ENCODE measurements around the gene VDAC2.
"Not testable (repeated sequence)": the region's sequence is repeated elsewhere in the genome, so short reads cannot be mapped to it uniquely, and the experiment has no call there.

VDAC2 gene

DNA sequence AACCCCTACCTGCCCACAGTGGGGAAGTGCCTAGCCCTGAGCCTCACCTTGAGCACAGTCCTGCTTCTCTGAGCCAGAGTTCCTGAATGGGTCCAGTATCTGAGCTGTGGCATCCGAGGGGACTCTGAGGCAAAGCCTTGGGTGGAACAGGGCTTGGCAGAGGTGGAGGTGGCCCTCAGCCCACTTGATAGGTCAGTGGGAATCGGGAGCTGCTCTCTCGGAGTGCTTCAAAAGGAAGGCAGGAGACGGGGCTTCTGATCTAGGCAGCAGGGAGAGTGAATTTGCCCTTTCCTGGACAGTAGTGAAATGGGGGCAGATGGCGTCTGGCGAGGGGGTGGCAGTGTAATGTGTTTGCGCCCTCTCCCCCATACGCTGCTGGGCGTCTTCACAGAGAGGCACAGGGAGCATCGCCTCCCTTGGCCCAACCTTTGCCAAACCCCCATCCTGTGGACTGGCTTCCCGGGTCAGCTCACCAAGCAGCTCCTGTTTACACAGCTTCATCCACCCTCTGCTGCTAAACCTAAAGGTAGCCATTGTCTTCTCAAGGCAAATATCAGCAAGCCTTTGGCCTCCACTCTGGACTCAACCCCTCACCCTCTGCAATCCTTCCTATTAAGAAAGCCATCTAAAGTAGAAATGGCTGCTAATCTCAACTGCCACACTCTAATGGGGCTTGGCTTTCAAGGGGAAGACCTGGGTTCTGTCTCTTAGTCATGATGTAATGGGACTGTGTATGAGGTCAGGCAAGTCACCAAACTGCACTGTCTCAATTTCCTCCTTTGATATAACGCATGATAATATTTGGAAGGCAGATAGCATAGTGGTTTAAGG, 21.1 kb upstream of the VDAC2 start:
- H3K4me1 Mint-ChIP-seq (ENCODE audit: low read depth), result peaks cover 9% of the 10 kb centered on the region
- no peak overlapping the region for H3K4me3 Mint-ChIP-seq
- H3K27ac Mint-ChIP-seq, result peak overlapping the region; percentile 58

DNA sequence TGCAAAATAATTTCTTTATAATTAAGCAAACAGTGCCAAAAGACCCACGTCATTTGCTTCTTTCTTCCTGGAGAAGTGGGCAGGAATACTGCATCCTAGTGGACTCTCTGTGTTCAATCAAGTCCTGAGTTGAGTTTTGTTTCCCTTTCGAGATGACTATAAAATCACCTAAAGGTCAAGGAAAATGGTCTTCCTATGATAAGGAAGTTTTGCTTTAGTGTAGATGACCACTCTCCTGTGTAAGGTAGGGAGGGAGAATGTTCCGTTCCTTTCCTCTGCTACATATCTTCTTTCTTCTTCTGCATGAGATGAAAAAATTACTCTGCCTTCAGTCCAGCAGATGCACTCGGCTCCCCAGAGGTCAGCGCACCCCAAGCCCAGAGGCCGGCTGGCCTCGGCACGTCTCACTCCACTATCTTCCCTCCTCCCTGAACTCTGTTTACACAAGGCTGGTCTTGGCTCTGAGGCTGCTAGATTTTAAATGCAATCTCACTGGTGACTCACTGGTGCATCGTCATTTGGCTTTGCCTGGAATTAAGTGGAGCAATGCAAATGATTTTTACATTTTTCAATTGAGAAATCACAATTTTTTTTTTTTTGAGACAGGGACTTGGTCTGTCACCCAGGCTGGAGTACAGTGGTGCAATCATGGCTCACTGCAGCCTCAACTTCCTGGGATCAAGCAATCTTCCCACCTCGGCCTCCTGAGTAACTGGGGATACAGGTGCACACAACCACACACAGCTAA, 18.6 kb upstream of the VDAC2 start:
- Mint-ChIP-seq H3K27ac (no peak overlapping the region), H3K4me3 (no peak overlapping the region), H3K4me1 (ENCODE audit: low read depth) (peaks cover 9% of the 10 kb centered on the region)

More for the DNA sequence above, 21.1 kb upstream of the VDAC2 start:
- Mint-ChIP-seq H3K36me3 (peaks cover 3% of the 10 kb centered on the region), H3K27me3 (no peaks in the 10 kb centered on the region), H3K9me3 (ENCODE audit: low read depth) (no peaks in the 10 kb centered on the region)

DNA sequence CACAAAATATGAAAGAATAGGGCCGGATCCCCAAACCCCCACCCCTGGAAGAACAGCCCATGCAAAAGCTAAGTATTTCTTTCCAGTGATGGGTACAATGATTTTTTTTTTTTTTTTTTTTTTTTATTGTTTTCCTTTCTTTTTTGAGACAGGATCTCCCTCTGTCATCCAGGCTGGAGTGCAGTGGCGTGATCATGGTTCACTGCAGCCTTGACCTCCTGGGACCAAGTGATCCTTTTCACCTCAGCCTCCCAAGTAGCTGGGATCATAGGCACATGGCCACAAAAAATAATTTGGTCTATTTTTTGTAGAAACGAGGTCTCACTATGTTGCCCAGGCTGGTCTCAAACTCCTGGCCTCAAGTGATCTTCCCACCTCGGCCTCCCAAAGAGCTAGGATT, 16.0 kb upstream of the VDAC2 start:
- H3K36me3 Mint-ChIP-seq, result peaks cover 10% of the 10 kb centered on the region
- not testable (repeated sequence) for H3K4me3 Mint-ChIP-seq; H3K9me3 Mint-ChIP-seq (ENCODE audit: low read depth); H3K4me1 Mint-ChIP-seq (ENCODE audit: low read depth); H3K27ac Mint-ChIP-seq; H3K27me3 Mint-ChIP-seq

More for the DNA sequence above, 18.6 kb upstream of the VDAC2 start:
- Mint-ChIP-seq H3K36me3 (peaks cover 10% of the 10 kb centered on the region), H3K27me3 (no peaks in the 10 kb centered on the region), H3K9me3 (ENCODE audit: low read depth) (no peaks in the 10 kb centered on the region)

DNA sequence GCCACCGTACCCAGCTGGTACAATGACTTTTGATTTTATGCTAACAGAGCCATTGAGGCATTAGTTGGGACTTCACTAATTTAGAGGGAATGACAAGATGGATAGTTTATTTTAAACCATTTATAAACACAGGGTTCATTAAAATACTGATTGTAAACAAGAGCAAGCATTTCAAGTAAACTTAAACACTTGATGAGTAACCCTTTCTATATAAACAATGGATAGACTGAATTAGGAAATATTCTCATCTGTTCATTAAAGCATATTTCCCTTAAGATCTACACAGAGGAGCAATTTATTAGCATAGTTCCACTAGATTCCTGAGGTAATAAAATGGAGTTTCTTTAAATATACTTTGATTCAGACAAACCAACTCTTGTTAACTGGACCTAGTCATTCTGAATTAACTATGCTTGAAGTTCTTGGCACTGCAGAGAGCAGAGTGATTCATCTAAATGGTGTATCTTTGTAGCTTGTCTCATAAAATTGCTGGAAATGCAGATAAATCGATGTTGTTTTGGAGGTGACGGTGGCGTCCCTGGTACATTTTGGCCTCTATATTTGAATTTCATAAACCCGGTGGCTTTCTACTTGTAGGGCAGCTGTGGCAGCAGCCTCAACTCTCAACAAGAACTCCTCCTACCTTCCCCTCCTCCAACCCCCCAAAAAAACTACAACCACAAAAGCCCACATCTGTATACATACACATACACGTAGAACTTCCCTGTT, 15.4 kb upstream of the VDAC2 start:
- Mint-ChIP-seq H3K36me3 (peaks cover 10% of the 10 kb centered on the region), H3K27ac (no peak overlapping the region), H3K9me3 (ENCODE audit: low read depth) (no peaks in the 10 kb centered on the region), H3K27me3 (no peaks in the 10 kb centered on the region), H3K4me1 (ENCODE audit: low read depth) (no peaks in the 10 kb centered on the region), H3K4me3 (no peak overlapping the region)

DNA sequence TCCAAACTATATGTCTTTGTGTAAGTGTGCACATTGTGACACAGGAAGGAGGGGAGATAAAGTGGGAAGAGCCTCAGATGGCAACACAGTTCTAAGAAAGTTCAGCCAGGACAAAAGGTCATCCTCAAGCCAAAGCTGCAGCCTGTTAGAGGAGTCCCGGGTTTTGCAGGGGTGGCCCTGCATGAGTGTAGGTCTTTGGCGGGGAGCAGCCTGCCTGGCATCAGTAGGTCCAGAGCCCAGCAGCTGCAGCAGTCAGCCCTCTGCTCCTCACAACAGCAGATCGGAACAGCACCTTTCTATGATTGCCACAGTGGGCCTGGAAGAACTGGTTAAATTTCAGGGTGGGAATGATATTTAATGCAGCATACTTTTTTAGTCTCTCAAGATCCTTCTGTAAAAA, 13.5 kb upstream of the VDAC2 start:
- Mint-ChIP-seq H3K4me3 (no peak overlapping the region), H3K9me3 (ENCODE audit: low read depth) (no peaks in the 10 kb centered on the region), H3K4me1 (ENCODE audit: low read depth) (peaks cover 2% of the 10 kb centered on the region), H3K27ac (no peak overlapping the region), H3K27me3 (no peaks in the 10 kb centered on the region), H3K36me3 (peaks cover 10% of the 10 kb centered on the region)

DNA sequence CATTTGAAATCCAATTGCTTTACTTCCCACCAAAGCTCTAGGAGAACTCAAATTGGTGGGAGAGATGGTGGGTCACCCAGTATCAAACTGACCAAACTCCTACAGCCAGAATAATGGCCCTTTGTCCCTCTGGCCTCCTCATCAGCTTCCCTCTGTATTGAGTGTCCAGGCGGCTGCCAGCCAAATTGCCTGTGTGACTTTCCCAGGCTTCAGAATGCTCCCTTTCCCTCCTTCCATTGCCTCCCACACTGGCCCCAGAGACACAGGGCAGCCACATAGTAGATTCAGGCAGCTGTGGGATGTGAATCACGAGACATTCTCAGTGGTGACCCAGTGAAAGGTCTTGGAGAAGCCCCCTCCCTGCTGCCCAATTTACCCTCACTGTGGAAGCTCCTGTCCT, 12.7 kb upstream of the VDAC2 start:
- H3K4me3 Mint-ChIP-seq, result no peak overlapping the region
- peaks cover 10% of the 10 kb centered on the region for H3K36me3 Mint-ChIP-seq
- H3K27ac Mint-ChIP-seq, result no peak overlapping the region

DNA sequence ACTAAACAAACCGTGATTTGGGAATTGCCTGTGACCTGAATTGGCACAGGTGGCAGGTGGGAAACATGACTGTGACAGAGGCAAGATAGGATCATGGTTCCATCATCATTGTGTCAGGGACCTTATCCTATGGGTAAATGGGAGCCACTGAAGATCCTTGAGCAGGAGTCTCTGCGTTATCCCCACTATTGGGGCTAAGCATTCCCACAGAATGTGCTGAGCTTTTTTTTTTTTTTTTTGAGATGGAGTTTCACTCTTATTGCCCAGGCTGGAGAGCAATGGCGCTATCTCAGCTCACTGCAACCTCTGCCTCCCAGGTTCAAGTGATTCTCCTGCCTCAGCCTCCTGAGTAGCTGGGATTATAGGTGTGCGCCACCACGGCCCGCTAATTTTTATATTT, 10.6 kb upstream of the VDAC2 start:
- not testable (repeated sequence) for H3K4me1 Mint-ChIP-seq (ENCODE audit: low read depth); H3K36me3 Mint-ChIP-seq; H3K27me3 Mint-ChIP-seq; H3K9me3 Mint-ChIP-seq (ENCODE audit: low read depth); H3K4me3 Mint-ChIP-seq; H3K27ac Mint-ChIP-seq

More for the DNA sequence above, 12.7 kb upstream of the VDAC2 start:
- Mint-ChIP-seq H3K27me3 (no peaks in the 10 kb centered on the region), H3K4me1 (ENCODE audit: low read depth) (peaks cover 4% of the 10 kb centered on the region), H3K9me3 (ENCODE audit: low read depth) (no peaks in the 10 kb centered on the region)

DNA sequence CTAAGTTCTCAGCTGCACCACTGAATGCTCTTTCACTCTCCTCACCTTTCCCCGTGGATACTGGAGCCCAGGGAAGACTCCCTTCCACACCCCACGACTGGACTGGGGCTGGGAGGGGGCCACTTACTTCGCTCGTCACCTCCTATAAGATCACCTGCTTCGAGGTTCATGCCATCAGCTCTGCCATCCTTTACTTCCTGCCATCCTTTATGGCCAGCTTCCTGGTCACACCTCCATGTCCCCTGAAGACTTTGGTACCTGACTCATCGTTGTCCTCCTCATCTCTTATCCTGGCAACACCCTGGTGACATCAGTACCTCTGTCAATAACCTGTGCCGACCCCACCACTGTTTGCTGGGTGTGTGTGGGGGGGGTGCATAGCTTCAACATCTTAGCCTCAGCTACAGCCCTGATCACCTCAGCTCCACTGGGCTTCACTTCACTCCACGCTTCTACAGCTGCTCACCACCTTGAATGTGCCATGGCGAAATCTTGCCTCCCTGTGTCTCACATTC, 8.7 kb upstream of the VDAC2 start:
- Mint-ChIP-seq H3K27me3 (no peaks in the 10 kb centered on the region), H3K36me3 (no peaks in the 10 kb centered on the region), H3K27ac (no peak overlapping the region), H3K4me3 (no peak overlapping the region), H3K9me3 (ENCODE audit: low read depth) (no peaks in the 10 kb centered on the region), H3K4me1 (ENCODE audit: low read depth) (peaks cover 4% of the 10 kb centered on the region)

DNA sequence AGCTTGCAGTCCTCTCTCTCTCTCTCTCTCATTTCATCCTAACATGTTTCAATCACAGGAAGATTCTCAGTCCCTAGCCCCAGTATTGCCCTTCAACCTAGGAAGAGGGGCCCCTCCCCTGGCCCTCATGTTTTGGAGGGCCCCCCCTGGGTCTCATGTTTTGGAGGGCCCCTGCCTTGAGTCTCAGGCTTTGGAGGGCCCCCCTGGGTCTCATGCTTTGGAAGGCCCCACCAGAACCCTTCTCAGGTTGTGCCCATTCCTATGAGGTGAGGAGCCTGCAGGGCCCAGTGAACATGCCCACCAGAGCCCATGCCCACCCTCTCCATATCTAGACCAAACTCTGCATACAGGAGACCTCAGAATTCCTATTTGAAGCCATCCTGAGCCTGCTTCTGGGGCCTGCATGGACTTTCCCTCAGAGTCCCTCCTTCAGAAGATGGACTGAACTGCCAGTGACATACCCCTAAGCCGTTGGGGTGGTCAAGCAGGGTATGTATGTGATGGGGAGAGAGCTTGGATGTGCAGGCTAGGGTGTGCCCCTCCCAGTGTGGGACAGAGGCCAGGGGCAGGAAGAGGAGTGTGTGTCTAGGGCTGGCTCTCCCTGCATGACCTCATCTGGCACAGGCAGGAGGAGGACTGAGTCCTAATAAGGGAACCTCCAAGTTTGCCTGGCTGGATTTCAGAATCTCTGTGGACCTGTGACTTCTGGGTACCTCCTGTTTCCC, 8.1 kb upstream of the VDAC2 start:
- no peaks in the 10 kb centered on the region for H3K36me3 Mint-ChIP-seq
- H3K27me3 Mint-ChIP-seq, result no peaks in the 10 kb centered on the region
- H3K4me1 Mint-ChIP-seq (ENCODE audit: low read depth), result peaks cover 4% of the 10 kb centered on the region
- H3K4me3 Mint-ChIP-seq, result no peak overlapping the region
- no peak overlapping the region for H3K27ac Mint-ChIP-seq
- no peaks in the 10 kb centered on the region for H3K9me3 Mint-ChIP-seq (ENCODE audit: low read depth)

DNA sequence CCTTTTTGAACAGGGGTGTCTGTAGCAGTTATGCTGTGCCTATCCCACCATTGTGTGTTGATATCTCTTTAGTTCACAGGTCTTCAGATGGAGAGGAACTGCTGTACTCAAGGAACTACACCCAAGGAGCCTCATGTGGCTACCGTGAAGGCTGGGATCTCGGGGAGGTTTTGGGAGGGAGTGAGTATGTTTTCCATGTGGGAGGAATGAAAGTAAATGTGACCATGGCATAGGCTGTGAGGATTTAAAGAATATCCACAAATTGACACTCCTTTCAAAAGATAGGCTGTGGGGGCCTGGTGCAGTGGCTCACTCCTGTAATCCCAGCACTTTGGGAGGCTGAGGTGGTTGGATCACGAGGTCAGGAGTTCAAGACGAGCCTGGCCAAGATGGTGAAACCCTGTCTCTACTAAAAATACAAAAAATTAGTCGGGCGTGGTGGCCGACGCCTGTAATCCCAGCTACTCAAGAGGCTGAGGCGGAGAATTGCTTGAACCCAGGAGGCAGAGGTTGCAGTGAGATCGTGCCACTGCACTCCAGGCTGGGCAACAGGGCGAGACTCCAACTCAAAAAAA, 7.5 kb upstream of the VDAC2 start:
- H3K4me3 Mint-ChIP-seq; H3K4me1 Mint-ChIP-seq (ENCODE audit: low read depth); H3K36me3 Mint-ChIP-seq; H3K27me3 Mint-ChIP-seq; H3K27ac Mint-ChIP-seq; H3K9me3 Mint-ChIP-seq (ENCODE audit: low read depth): not testable (repeated sequence)

DNA sequence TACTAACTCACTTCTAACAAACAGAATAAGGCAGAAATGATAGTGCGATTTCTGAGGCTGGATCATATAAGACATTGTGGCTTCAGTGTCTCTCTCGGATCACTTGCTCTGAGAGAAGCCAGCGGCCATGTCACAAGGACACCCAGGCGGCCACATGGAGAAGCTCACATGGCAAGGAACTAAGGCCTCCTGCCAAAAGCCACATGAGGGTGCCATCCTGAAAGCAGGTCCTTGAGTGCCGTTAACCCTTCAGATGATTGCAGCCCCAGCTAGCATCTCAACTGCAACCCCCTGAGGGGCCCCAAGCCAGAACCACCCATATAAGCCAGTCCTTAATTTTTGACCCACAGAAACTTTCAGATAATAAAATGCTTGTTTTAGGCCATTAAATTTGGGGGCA, 6.9 kb upstream of the VDAC2 start:
- Mint-ChIP-seq H3K36me3 (no peaks in the 10 kb centered on the region), H3K4me3 (no peak overlapping the region), H3K27me3 (no peaks in the 10 kb centered on the region), H3K27ac (no peak overlapping the region), H3K9me3 (ENCODE audit: low read depth) (no peaks in the 10 kb centered on the region), H3K4me1 (ENCODE audit: low read depth) (peaks cover 9% of the 10 kb centered on the region)

DNA sequence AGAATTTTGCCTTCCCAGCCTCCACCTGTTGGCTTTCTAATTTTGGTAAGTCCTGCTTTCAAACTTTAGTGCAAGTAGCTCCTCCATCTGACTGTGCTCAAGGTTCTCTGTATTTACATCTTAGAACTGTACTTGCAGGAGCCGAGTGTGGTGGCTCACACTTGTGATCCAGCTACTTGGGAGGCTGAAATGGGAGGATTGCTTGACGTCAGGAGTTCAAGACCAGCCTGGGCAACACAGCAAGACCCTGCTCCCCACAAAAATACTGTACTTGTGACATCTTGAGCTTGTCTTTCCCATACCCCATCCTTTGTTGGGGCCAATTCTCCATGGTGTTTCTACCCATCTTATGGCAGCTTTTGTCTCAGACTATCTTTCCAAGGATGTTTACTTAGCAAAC, 4.7 kb upstream of the VDAC2 start:
- no peaks in the 10 kb centered on the region for H3K36me3 Mint-ChIP-seq
- H3K4me1 Mint-ChIP-seq (ENCODE audit: low read depth), result peaks cover 14% of the 10 kb centered on the region
- H3K27ac Mint-ChIP-seq, result no peak overlapping the region
- H3K4me3 Mint-ChIP-seq, result no peak overlapping the region
- no peaks in the 10 kb centered on the region for H3K9me3 Mint-ChIP-seq (ENCODE audit: low read depth)
- H3K27me3 Mint-ChIP-seq, result no peaks in the 10 kb centered on the region

DNA sequence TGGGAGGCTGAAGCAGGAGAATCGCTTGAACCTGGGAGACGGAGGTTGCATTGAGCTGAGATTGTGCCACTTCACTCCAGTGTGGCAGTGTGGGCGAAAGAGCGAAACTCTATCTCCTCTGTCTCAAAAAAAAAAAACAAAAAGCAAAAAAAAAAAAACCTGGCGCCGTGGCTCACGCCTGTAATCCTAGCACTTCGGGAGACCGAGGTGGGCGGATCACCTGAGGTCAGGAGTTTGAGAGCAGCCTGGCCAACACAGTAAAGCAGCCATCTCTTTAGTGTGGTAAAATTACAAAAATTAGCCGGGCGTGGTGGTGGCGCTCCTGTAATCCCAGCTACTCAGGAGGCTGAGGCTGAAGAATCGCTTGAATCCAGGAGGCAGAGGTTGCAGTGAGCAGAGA, 4.0 kb upstream of the VDAC2 start:
- peaks cover 18% of the 10 kb centered on the region for H3K4me1 Mint-ChIP-seq (ENCODE audit: low read depth)
- H3K9me3 Mint-ChIP-seq (ENCODE audit: low read depth); H3K4me3 Mint-ChIP-seq; H3K36me3 Mint-ChIP-seq; H3K27me3 Mint-ChIP-seq; H3K27ac Mint-ChIP-seq: not testable (repeated sequence)

DNA sequence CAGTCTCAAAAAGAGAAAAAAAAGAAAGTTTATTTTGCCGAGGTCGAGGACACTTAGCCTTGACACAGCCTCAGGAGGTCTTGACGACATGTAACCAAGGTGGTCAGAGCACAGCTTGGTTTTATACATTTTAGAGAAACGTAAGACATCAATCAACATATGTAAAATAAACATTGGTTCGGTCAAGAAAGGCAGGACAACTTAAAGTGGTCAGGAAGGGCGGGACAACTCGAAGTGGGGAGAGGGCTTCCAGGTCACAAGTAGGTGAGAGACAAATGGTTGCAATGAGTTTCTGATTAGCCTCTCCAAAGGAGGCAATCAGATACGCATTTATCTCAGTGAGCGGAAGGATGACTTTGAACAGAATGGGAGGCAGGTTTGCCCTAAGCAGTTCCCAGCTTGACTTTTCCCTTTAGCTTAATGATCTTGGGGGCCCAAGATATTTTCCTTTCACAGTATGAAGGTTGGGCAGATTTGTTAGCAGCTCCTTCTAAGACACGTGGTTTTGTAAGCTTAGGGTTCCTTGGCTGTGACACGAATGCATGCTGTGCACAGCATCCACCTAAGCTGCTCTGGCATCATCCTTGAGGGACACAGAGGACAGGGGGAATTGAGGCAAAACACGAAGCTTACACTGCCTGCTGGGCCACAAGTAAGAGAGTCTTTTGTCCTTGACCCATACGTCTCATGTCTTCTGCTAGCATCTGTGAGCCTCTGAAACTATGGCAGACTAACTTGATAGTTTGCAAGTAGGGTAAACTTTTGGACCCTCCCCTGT, 3.3 kb upstream of the VDAC2 start:
- Mint-ChIP-seq H3K4me3 (no peak overlapping the region), H3K27me3 (no peaks in the 10 kb centered on the region), H3K4me1 (ENCODE audit: low read depth) (peaks cover 20% of the 10 kb centered on the region), H3K36me3 (peaks cover 5% of the 10 kb centered on the region), H3K27ac (no peak overlapping the region), H3K9me3 (ENCODE audit: low read depth) (no peaks in the 10 kb centered on the region)
